GM21737 (cell line): Measurements from ENCODE around the gene PLXDC2.

Experiments used
- ATAC-seq: cut with Tn5 transposase; IDR thresholded peaks from one replicate; pipeline ENCODE4 v1.9.1; 2021; ENCODE audit warnings: mild to moderate bottlenecking, moderate library complexity; ENCODE audit not compliant: unreplicated experiment

The PLXDC2 gene

GRCh38 chr10:19815036-19815730 lies 1.0 kb upstream of the PLXDC2 start:
- no peak for ATAC-seq

DNA sequence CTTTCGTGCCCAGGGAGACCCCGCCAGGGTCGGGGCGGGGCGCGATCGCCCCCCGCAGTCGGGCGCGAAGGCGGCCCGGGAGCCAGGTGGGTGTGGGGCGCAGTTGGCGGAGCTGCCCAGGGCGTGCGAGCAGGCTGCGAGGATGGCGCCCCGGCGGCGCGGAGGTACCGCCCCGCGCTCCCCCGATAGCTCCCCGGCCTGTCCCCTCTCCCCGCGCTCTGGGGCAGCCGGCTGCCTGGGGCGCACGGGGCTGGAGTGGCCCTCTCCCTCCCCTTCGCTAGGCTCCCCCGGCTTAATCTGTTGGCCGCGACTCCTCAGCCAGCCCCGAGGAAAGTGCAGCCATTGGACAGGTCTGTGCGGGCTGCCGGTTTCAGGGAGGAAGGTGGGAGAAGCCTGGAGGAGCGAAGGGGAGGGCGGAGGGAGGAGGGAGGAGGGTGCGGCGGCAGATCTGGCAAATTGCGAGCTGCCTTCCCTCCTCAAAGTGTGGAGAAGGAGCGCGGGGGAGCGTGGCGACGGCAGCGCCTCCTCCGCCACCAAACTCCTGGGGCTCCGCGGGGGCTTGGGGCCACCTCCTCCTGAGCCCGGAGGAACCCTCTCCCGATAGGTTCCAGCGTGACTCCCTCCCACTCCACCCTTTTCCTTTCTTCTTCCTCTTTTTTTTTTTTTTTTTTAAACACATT lies 361 bp upstream of the PLXDC2 start:
- no peak for ATAC-seq

- no peak for ATAC-seq
Measured at GRCh38 chr10:19817231-19817933, 1.1 kb downstream of the PLXDC2 start.

GRCh38 chr10:19818876-19819275 lies 2.6 kb downstream of the PLXDC2 start:
- ATAC-seq: no peak

GRCh38 chr10:19819419-19820033 lies 3.3 kb downstream of the PLXDC2 start:
- no peak for ATAC-seq

DNA sequence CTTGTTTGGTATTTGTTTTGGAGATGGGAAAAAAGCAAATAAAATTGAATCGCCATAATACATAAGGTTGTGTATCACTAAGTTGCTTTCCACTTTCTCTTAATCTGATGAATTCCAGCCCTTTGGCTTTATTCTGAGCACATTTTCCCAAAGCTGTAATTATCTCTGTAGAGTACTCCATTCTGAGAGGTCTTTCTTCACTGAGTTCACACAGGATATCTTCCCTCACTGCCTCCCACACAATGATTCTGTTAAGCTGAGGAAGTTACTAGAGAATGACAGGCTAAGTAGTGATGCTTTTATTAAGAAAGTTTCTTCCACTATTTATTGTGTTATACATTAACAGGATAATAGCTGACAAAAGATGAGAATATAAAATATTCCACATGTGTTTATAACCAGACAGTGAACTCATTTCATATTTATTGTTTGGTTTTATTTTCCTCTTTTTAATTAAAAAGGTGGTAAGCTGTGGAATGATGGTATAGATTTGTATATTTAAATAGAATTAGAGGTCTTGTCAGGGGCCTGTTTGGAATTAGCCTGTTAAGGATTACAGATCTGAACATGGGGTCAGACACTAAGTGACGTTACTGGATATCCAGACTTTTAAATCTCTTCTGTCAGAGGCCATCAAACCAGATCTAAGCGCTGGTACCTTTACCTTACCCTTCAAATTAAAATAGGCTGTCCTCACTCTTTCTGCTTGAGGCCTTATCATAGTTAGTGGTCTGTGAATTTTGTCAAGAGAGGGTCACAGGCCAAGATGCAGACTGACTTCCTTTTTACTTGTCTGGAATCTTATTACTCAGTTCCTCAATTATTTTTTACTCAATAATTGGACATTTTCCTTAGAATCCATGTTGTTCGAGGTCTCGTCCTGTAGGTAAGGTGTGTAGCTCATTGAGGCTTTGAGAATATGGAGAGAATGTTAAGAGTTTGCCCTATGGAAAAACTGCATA lies 8.4 kb downstream of the PLXDC2 start:
- no peak for ATAC-seq

DNA sequence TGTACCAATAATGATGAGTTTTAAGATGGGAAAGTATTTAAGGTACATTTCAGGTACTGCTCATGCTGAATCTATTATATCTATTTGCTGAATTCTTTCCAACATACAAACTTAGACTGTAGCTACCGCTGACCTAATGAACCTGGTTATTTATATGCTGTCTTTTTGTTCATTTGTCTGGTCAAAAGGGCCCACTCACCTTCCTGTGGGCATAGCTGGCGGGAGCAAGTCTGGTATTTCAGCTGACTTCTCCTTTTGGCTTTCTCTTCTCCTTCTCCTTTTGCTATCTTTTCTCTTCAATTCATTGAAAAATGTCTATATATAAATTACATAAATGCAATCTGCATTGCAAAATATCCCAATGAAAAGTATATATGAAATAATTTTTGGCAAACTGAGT lies 9.5 kb downstream of the PLXDC2 start:
- no peak for ATAC-seq

GRCh38 chr10:19826712-19827111 lies 10.5 kb downstream of the PLXDC2 start:
- no peak for ATAC-seq

DNA sequence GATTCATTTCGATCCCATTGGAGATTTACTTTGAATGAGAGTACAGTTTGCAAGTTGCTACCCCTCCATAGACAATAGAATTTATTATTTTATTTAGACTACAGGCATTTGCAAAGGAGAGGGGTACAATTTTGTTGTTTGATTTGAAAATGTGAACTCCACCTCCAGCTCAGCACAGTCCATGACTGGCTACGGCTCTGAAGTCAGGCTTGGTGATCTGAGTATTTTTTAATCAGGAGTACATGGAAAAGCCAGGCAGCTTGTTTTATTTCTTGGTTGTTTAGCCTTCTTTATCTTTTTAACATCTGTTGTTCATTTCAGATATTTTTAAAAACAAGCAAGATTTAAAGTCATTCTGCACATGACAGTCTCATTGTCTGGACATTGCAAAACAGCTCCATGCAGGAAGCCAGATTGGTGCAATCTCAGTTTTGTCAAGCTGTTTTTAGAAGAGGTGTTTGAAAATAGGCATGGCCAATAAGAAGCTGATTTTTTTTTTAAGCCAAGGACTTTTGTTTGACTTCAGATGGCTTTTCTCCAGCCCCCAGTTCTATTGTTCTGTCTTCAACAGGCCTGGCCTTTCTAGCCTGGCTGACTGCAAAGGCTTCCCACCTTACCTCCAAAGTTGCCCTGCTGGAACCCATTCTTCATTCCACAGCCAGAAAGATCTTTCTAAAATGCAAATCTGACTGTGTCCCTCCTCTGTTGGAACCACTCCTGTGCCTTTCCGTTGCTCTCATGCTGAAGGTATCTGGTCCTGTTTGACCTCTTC lies 12.2 kb downstream of the PLXDC2 start:
- no peak for ATAC-seq

- ATAC-seq: no peak
Measured at GRCh38 chr10:19832699-19833098, 16.5 kb downstream of the PLXDC2 start.

DNA sequence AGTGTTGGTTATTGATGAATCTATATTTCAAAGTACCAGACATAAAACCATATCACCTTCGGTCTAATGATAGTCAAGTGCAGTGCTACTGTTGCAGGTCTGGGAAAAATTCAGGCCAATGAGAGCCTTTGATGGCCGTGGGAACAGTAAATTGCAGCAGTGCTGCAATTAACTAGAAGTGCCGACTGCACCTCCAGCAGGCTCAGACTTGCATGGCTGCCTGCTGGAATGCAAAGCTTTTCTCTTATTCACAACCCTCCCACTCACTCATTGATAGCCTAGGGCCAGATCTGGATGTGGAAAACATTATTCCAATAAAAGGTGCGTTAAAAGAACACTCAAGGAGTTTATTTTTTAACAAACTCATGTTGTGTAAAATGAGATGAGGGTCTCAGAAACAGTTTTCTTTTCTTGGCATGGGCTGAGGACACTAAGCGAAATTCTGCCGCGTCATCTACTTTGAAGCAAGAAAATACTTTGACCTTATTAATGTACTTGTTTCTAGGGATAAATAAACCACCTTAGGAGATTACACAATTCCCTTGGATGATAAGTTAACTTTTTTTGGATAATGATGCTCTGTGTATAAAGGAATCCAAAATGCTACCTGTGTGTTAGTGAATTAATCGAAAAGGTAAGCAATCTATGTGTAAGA lies 17.1 kb downstream of the PLXDC2 start:
- no peak for ATAC-seq

DNA sequence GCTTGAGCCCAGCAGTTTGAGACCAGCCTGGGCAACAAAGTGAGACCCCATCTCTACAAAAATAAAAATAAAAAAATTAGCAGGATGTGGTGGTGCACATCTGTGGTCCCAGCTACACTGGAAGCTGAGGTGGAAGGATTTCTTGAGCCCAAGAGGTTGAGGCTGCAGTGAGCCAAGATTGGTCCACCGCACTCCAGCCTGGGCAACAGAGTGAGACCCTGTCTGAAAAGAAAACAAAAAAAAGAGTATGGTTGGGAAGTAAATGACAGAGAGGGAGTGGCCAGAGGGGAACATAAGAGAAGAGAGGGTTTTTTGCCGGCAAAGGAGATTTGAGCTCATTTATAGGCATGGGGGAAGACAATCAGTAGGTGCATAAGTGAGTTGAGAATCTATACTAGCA lies 19.7 kb downstream of the PLXDC2 start:
- no peak for ATAC-seq

- no peak for ATAC-seq
Measured at GRCh38 chr10:19839090-19839489, 22.9 kb downstream of the PLXDC2 start.

GRCh38 chr10:19839552-19839951 lies 23.3 kb downstream of the PLXDC2 start:
- ATAC-seq: no peak

DNA sequence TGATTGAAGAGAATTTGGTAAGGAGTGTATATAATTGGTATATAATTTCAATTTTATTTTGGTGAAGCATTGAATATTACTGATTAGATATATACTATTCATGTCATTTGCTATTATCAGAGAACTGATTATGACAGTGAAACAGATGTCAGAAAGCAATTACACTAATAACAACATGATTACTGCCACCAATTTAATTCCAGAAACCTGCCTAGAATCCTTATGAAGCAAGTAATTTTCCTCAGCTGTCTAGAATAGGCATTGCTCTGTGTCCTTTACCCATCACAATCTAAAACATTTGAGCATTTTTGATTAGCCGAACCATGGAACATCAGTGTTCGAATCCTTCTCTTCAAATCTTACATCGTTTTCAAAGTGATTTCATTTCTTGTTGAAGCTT lies 24.5 kb downstream of the PLXDC2 start:
- ATAC-seq: no peak

DNA sequence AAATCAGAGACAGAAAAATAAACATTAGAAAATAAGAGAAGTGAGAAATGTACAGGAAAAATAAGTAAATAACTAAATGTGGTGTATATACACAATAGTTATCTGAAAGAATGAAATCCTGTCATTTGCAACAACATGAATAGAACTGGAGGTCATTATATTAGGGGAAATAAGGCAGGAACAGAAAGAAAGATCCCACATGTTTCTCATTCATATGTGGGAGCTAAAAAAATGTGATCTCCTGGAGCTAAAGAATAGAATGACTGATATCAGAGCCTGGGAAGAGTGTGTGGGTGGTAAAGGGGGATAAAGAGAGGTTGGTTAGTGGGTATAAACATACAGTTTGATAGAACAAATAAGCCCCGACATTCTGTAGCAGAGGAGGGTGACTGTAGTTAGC lies 27.3 kb downstream of the PLXDC2 start:
- no peak for ATAC-seq

- ATAC-seq: no peak
Measured at GRCh38 chr10:19845503-19846368, 29.5 kb downstream of the PLXDC2 start.

DNA sequence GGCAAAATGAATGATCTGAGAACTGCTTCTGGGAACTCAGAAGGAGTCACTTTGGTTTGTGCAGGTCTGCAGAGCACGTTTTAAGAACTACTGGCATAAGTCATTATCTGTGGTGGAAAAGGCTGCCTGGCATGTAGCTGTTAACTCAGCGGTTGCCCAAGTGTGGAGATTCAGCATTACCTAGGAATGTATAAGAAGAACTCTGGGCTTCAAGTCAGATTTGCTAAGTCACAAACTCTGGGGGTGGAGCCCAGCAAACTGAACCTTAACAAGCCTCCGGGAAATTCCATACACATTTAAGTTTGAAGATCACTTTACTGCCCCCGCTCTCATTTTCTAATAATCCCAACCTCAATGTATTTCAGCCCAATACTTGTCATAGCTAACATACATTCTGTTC lies 31.1 kb downstream of the PLXDC2 start:
- no peak for ATAC-seq
